Measurements from ENCODE around the gene HDHD5.

HDHD5 gene

DNA sequence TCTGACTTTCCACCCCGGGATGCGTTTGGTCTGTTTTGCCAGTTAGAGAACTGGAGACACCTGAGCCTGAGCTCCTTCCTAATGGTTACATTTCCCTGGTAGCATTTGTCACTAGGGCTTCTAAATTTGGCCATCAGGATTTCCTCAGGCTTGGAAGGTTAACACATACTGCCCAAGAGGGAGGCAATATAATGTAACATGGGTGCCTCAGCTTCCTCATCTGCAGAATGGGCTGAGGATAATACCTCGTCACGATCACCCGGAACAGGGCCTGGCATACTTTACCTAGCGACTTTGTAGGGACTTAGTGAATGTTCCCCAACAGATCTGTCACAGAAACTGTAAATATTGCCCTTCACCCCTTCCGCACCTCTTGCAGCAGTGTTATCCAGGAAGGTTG is 63.0 kb downstream of the HDHD5 start:
- Mint-ChIP-seq H3K27ac (no peak overlapping the region), H3K36me3 (ENCODE audit: low read depth) (peaks cover 50% of the 10 kb centered on the region), H3K27me3 (no peaks in the 10 kb centered on the region), H3K4me3 (no peak overlapping the region), H3K9me3 (no peaks in the 10 kb centered on the region), H3K4me1 (ENCODE audit: low read depth) (peaks cover 89% of the 10 kb centered on the region)

DNA sequence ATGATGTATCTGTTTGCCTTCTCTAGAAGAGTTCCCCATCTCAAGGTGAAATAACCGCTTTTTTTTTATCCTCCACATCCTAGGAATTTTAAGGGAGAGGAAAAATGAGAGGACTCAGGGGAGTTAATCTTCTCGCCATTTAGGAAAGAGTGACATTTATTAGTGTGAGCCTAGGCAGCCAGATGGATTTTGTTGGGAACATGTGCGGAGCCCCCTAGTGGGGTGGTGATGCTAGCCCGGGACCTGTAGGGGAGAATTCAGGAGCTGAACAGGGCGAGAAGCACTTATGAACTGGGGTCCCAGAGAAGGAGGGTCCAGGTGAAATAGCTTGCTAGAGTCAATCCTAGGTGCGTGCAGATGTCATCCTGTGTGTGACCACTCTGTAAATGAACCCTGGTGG is 63.5 kb downstream of the HDHD5 start:
- Mint-ChIP-seq H3K9me3 (no peaks in the 10 kb centered on the region), H3K4me1 (ENCODE audit: low read depth) (peaks cover 89% of the 10 kb centered on the region), H3K27me3 (no peaks in the 10 kb centered on the region), H3K27ac (no peak overlapping the region), H3K4me3 (no peak overlapping the region), H3K36me3 (ENCODE audit: low read depth) (peaks cover 50% of the 10 kb centered on the region)

DNA sequence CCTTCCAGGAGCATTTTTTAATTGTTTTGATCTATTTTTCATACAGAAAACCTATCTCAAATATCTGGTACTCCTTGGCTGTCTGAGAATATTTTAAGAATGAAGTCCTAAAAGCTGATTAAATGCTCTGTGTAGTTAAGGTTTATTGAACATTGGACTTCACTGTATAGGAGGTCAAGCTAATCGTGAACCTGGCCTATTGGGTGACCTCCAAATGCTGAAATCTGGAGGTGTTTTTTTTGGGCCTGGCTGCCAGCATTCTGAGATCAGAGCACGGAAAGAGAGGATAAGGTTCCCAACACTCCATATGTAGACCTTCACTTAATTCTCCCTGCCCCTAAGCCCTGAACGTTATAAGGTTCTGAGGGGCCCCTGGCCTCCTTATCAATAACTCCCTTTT is 66.0 kb downstream of the HDHD5 start:
- H3K9me3 Mint-ChIP-seq, result no peaks in the 10 kb centered on the region
- H3K27me3 Mint-ChIP-seq, result no peaks in the 10 kb centered on the region
- H3K4me3 Mint-ChIP-seq, result no peak overlapping the region
- H3K27ac Mint-ChIP-seq, result no peak overlapping the region
- peaks cover 34% of the 10 kb centered on the region for H3K36me3 Mint-ChIP-seq (ENCODE audit: low read depth)
- peaks cover 91% of the 10 kb centered on the region for H3K4me1 Mint-ChIP-seq (ENCODE audit: low read depth)

DNA sequence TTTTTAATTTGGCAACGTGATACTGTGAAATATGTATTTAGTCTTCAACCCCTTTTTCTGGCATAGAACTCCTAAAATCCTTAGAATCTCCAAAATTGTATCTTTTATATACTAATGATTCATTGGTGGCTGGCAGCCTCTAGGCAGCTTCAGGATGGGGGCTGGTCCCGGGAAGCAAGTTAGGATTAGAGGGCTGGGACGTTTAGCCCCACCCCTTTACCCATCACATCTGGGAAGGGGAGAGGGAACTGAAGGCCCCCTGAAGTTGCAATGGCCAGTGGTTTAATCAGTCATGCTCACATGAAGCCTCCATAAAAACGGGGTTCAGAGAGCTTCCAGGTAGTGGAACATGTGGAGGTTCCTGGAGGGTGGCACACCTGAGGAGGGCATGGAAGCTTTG is 67.2 kb downstream of the HDHD5 start:
- H3K36me3 Mint-ChIP-seq (ENCODE audit: low read depth), result peaks cover 27% of the 10 kb centered on the region
- H3K4me1 Mint-ChIP-seq (ENCODE audit: low read depth), result peaks cover 91% of the 10 kb centered on the region
- H3K4me3 Mint-ChIP-seq, result no peak overlapping the region
- H3K27me3 Mint-ChIP-seq, result no peaks in the 10 kb centered on the region
- no peak overlapping the region for H3K27ac Mint-ChIP-seq
- H3K9me3 Mint-ChIP-seq, result no peaks in the 10 kb centered on the region

DNA sequence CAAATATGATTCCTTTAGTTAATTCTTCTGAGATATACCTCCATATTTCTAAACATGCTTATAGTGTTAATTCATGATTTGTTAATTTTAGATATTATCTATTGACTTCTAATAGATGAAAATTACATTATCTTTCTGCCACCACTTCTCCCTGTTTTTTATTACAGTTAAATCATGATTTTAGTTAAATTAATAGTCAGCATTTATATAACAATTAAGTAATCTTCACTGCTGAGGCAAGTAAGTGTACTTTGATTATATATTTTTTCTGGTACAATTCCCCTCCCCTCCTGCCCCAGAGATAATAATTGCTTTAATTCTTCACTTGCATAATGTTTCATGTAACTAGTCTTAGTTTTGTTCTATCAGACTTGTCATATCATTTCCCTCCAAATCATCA is 68.5 kb downstream of the HDHD5 start:
- Mint-ChIP-seq H3K27me3 (no peaks in the 10 kb centered on the region), H3K4me3 (no peak overlapping the region), H3K4me1 (ENCODE audit: low read depth) (peaks cover 92% of the 10 kb centered on the region), H3K9me3 (no peaks in the 10 kb centered on the region), H3K27ac (no peak overlapping the region), H3K36me3 (ENCODE audit: low read depth) (peaks cover 26% of the 10 kb centered on the region)
